Karpas-422 (cell line): Measurements from ENCODE around the gene PLXNA4. TPM values are rescaled to one million over a fixed set of nuclear protein-coding genes. Genes with fewer than 3 reads are reported as not detected.

Source experiments
- DNase-seq: peaks from one replicate; pipeline ENCODE4 v3.0.0-alpha.2; 2015
- H2AFZ ChIP-seq: fragments of 200-600 bp; sonication (generic); 2 replicates; pipeline ENCODE4 v1.6.1; 2014; ENCODE audit warnings: antibody characterized with exemption, low read length, mixed read lengths
- H3K27ac ChIP-seq: fragments of 200-600 bp; sonication (generic); 2 replicates; pipeline ENCODE4 v1.5.1; 2014; ENCODE audit warnings: mild to moderate bottlenecking, low read length, moderate library complexity
- H3K27me3 ChIP-seq: fragments of 200-600 bp; sonication (generic); 2 replicates; pipeline ENCODE4 v1.6.1; 2014; ENCODE audit warnings: low read length, mixed read lengths
- H3K36me3 ChIP-seq: fragments of 200-600 bp; sonication (generic); 2 replicates; pipeline ENCODE4 v1.6.1; 2014; ENCODE audit warnings: low read length, mixed read lengths; ENCODE audit not compliant: insufficient read depth
- H3K4me1 ChIP-seq: fragments of 200-600 bp; sonication (generic); 2 replicates; pipeline ENCODE4 v1.6.1; 2014; ENCODE audit warnings: mild to moderate bottlenecking, low read length, mixed read lengths
- H3K4me2 ChIP-seq: fragments of 200-600 bp; sonication (generic); 2 replicates; pipeline ENCODE4 v1.6.1; 2014; ENCODE audit warnings: low read length, low read depth, mild to moderate bottlenecking; ENCODE audit not compliant: poor library complexity, severe bottlenecking
- H3K4me3 ChIP-seq: fragments of 200-600 bp; sonication (generic); 2 replicates; pipeline ENCODE4 v1.5.1; 2014; ENCODE audit warnings: mild to moderate bottlenecking, antibody characterized with exemption, low read length, mixed read lengths
- H3K79me2 ChIP-seq: fragments of 200-600 bp; sonication (generic); 2 replicates; pipeline ENCODE4 v1.6.1; 2014; ENCODE audit warnings: mild to moderate bottlenecking, low read length, mixed read lengths
- H3K9ac ChIP-seq: fragments of 200-600 bp; sonication (generic); 2 replicates; pipeline ENCODE4 v1.6.0; 2014; ENCODE audit warnings: low read length
- H3K9me2 ChIP-seq: fragments of 200-600 bp; sonication (generic), shearing (Covaris generic); replicated peaks from 2 replicates; pipeline ENCODE4 v1.6.0; 2014; ENCODE audit warnings: mild to moderate bottlenecking, low read length, moderate library complexity; ENCODE audit not compliant: insufficient read depth
- H3K9me3 ChIP-seq: fragments of 300-700, 200-600 bp; sonication (generic); 2 replicates; pipeline ENCODE4 v1.6.1; 2014; ENCODE audit warnings: low read length, mixed read lengths
- H4K20me1 ChIP-seq: fragments of 200-600 bp; sonication (generic); 2 replicates; pipeline ENCODE4 v1.6.1; 2014; ENCODE audit warnings: mild to moderate bottlenecking, antibody characterized with exemption, low read length, low read depth; ENCODE audit not compliant: insufficient read depth
- total RNA-seq: library from RNA; depleted of rRNA; stranded (reverse); fragments of >200 nt; shearing (Covaris generic); gene quantifications from 2 replicates; pipeline ENCODE4 v1.2.3, GENCODE V29; 2014; ENCODE audit warnings: low replicate concordance

Gene PLXNA4
- total RNA-seq, 1 experiment from 2014 or later: 0.48 TPM

GRCh38 chr7:132564849-132565248, 11.4 kb downstream of the PLXNA4 start:
- no peaks in the 10 kb centered on the region for H3K79me2 ChIP-seq
- H3K4me3 ChIP-seq: no peak overlapping the region
- H3K9me3 ChIP-seq: no peaks in the 10 kb centered on the region
- H3K4me2 ChIP-seq: no peak overlapping the region
- H3K4me1 ChIP-seq: no peaks in the 10 kb centered on the region
- H3K36me3 ChIP-seq: no peaks in the 10 kb centered on the region
- no peak for DNase-seq
- H3K27ac ChIP-seq: no peak overlapping the region
- no peaks in the 10 kb centered on the region for H3K27me3 ChIP-seq
- H3K9me2 ChIP-seq: no peaks in the 10 kb centered on the region
- no peak overlapping the region for H3K9ac ChIP-seq
- no peak overlapping the region for H2AFZ ChIP-seq
- H4K20me1 ChIP-seq: no peaks in the 10 kb centered on the region

GRCh38 chr7:132564090-132564489, 12.2 kb downstream of the PLXNA4 start:
- Histone ChIP-seq H3K4me2 (no peak overlapping the region), H3K27me3 (no peaks in the 10 kb centered on the region), H3K9me2 (no peaks in the 10 kb centered on the region), H3K9ac (no peak overlapping the region), H3K36me3 (no peaks in the 10 kb centered on the region), H2AFZ (no peak overlapping the region), H3K9me3 (no peaks in the 10 kb centered on the region), H3K4me1 (no peaks in the 10 kb centered on the region), H3K27ac (no peak overlapping the region), H3K4me3 (no peak overlapping the region), H3K79me2 (no peaks in the 10 kb centered on the region), H4K20me1 (no peaks in the 10 kb centered on the region)
- DNase-seq: no peak

GRCh38 chr7:132562690-132563089, 13.6 kb downstream of the PLXNA4 start:
- Histone ChIP-seq H3K27me3 (no peaks in the 10 kb centered on the region), H2AFZ (no peak overlapping the region), H3K36me3 (no peaks in the 10 kb centered on the region), H3K4me2 (no peak overlapping the region), H3K9me2 (no peaks in the 10 kb centered on the region), H3K4me3 (no peak overlapping the region), H3K9ac (no peak overlapping the region), H3K4me1 (no peaks in the 10 kb centered on the region), H3K27ac (no peak overlapping the region), H3K79me2 (no peaks in the 10 kb centered on the region), H3K9me3 (no peaks in the 10 kb centered on the region), H4K20me1 (no peaks in the 10 kb centered on the region)
- DNase-seq: no peak

GRCh38 chr7:132561763-132562162, 14.5 kb downstream of the PLXNA4 start:
- Histone ChIP-seq H3K79me2 (no peaks in the 10 kb centered on the region), H3K27ac (no peak overlapping the region), H4K20me1 (no peaks in the 10 kb centered on the region), H3K27me3 (no peaks in the 10 kb centered on the region), H3K9me2 (no peaks in the 10 kb centered on the region), H2AFZ (no peak overlapping the region), H3K4me2 (no peak overlapping the region), H3K9me3 (no peaks in the 10 kb centered on the region), H3K9ac (no peak overlapping the region), H3K36me3 (no peaks in the 10 kb centered on the region), H3K4me3 (no peak overlapping the region), H3K4me1 (no peaks in the 10 kb centered on the region)
- no peak for DNase-seq

DNA sequence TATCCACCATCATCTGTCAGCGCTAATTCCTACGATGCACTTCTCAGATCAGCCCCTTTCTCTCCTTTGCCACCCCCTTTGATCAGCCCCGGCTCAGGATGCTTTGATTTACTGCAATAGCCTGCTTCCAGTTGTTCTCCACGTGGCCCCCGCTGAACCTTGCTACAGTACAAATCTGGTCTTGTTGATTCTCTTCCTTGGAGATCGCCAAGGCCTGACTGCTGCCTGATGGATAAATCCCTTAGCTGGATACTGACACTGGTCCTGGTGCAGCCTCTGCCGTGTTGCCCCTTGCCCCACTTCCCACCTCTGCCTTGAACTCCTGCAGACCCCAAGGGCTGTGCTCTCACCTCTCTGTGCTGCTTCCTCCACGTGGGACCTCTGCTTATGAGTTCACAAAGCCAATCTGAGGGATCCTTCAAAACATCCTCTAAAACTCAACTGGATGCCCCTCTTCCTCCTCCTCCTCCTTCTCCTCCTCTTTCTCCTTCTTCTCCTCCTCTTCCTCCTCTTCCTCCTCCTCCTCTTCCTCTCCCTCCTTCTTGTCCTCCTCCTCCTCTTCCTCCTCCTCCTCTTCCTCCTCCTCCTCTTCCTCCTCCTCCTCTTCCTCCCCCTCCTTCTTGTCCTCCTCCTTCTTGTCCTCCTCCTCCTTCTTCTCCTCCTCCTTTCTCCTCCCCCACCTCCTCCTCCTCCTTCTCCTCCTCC, 15.3 kb downstream of the PLXNA4 start:
- Histone ChIP-seq H3K27ac (no peak overlapping the region), H3K27me3 (no peaks in the 10 kb centered on the region), H3K36me3 (no peaks in the 10 kb centered on the region), H3K79me2 (no peaks in the 10 kb centered on the region), H3K9me3 (no peaks in the 10 kb centered on the region), H3K4me1 (no peaks in the 10 kb centered on the region), H4K20me1 (no peaks in the 10 kb centered on the region), H3K9me2 (no peaks in the 10 kb centered on the region), H3K4me3 (no peak overlapping the region), H2AFZ (no peak overlapping the region), H3K4me2 (no peak overlapping the region), H3K9ac (no peak overlapping the region)
- no peak for DNase-seq

GRCh38 chr7:132560105-132560504, 16.2 kb downstream of the PLXNA4 start:
- no peaks in the 10 kb centered on the region for H4K20me1 ChIP-seq
- H3K9me2 ChIP-seq: no peaks in the 10 kb centered on the region
- no peak overlapping the region for H3K9ac ChIP-seq
- no peaks in the 10 kb centered on the region for H3K36me3 ChIP-seq
- H3K4me1 ChIP-seq: no peaks in the 10 kb centered on the region
- no peak overlapping the region for H3K27ac ChIP-seq
- H3K9me3 ChIP-seq: no peaks in the 10 kb centered on the region
- no peak overlapping the region for H3K4me3 ChIP-seq
- no peak overlapping the region for H3K4me2 ChIP-seq
- no peak for DNase-seq
- no peaks in the 10 kb centered on the region for H3K27me3 ChIP-seq
- no peak overlapping the region for H2AFZ ChIP-seq
- H3K79me2 ChIP-seq: no peaks in the 10 kb centered on the region

GRCh38 chr7:132558815-132559214, 17.5 kb downstream of the PLXNA4 start:
- no peak overlapping the region for H3K9ac ChIP-seq
- H3K27me3 ChIP-seq: no peaks in the 10 kb centered on the region
- H2AFZ ChIP-seq: no peak overlapping the region
- H3K9me2 ChIP-seq: no peaks in the 10 kb centered on the region
- H3K4me1 ChIP-seq: no peaks in the 10 kb centered on the region
- H3K36me3 ChIP-seq: no peaks in the 10 kb centered on the region
- H3K27ac ChIP-seq: no peak overlapping the region
- no peak overlapping the region for H3K4me3 ChIP-seq
- H3K4me2 ChIP-seq: no peak overlapping the region
- H4K20me1 ChIP-seq: no peaks in the 10 kb centered on the region
- no peaks in the 10 kb centered on the region for H3K79me2 ChIP-seq
- DNase-seq: no peak
- H3K9me3 ChIP-seq: no peaks in the 10 kb centered on the region

DNA sequence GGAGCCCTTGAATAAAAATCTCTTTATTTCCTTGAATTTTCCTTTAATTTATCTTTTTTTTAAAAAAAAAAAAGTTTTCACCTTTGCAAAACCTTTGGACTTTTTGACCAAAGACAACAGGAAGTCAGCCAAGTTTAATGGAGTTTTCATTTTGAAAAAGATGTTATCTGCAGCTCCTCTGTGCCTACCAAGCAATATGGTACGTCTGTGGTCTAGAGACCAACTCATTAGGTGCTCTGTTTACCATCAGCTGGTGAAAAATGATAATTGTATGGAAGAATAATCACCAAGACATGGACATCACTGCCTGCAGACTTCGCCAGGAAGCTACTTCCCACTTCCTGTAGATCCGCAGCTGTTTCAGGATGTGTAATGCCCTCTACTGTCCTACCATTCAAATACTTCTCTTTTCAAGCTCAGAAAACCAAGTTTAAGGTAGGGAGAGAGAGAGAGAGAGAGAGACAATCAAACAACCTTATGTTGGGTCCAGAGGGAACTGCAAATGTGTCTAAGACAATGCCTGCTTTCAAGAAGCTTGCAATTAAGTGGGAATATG, 18.7 kb downstream of the PLXNA4 start:
- Histone ChIP-seq H4K20me1 (no peaks in the 10 kb centered on the region), H3K4me2 (no peak overlapping the region)
- DNase-seq: no peak

More for the DNA sequence above, 18.7 kb downstream of the PLXNA4 start:
- no peaks in the 10 kb centered on the region for H3K9me3 ChIP-seq
- H3K36me3 ChIP-seq: no peaks in the 10 kb centered on the region
- no peaks in the 10 kb centered on the region for H3K79me2 ChIP-seq
- no peaks in the 10 kb centered on the region for H3K4me1 ChIP-seq
- H2AFZ ChIP-seq: no peak overlapping the region
- H3K27ac ChIP-seq: no peak overlapping the region
- no peak overlapping the region for H3K4me3 ChIP-seq
- H3K27me3 ChIP-seq: no peaks in the 10 kb centered on the region
- no peak overlapping the region for H3K9ac ChIP-seq
- no peaks in the 10 kb centered on the region for H3K9me2 ChIP-seq
